Naive thymus-derived CD4-positive, alpha-beta T cell (primary cell): Measurements from ENCODE around the gene BAX. TPM values are rescaled to one million over a fixed set of nuclear protein-coding genes. Genes with fewer than 3 reads are reported as not detected.

Source experiments
- ATAC-seq: fragments of 150-1000 bp; cut with Tn5 transposase; 2 replicates; pipeline ENCODE4 v1.10.0; 2021; ENCODE audit warnings: mild to moderate bottlenecking, moderate library complexity
- CTCF ChIA-PET: fragments of 350-600 bp; sonication (Branson Sonifier 250); formaldehyde crosslinking; loops from one replicate; lab custom pipeline; 2021; ENCODE audit warnings: antibody characterized with exemption; lab: Charles Lee
- POLR2A ChIA-PET: fragments of 350-600 bp; sonication (Branson Sonifier 250); formaldehyde crosslinking; loops from one replicate; lab custom pipeline; 2021; ENCODE audit warnings: antibody characterized with exemption, inconsistent platforms; lab: Charles Lee
- DNase-seq, 9 donors: peaks; one replicate each; pipeline versions ENCODE4 v3.0.0 to v3.0.0-alpha.2; 2020 to 2022; ENCODE audit warnings: mixed read lengths in 1 of 9
- H3K27ac ChIP-seq: one replicate; pipeline ENCODE4 v1.7.0; 2013; ENCODE audit warnings: mild to moderate bottlenecking, low read depth, low read length, moderate library complexity
- H3K27me3 ChIP-seq, 2 donors: one replicate each; pipeline ENCODE4 v1.7.0; 2013; ENCODE audit warnings: low read length in 2 of 2, mild to moderate bottlenecking in 2 of 2, moderate library complexity in 2 of 2; ENCODE audit not compliant: control insufficient read depth in 2 of 2, insufficient read depth in 2 of 2
- H3K36me3 ChIP-seq, 3 experiments: 1 replicate in 2 of 3; 2 replicates in 1 of 3; pipeline ENCODE4 v1.7.0; 2013; ENCODE audit warnings: low read length in 3 of 3, mild to moderate bottlenecking in 3 of 3, moderate library complexity in 1 of 3; ENCODE audit not compliant: insufficient read depth in 3 of 3, control insufficient read depth in 2 of 3
- H3K4me1 ChIP-seq, 2 donors: one replicate each; pipeline ENCODE4 v1.7.0; 2013; ENCODE audit warnings: low read length in 2 of 2, mild to moderate bottlenecking in 2 of 2, moderate library complexity in 1 of 2; ENCODE audit not compliant: control insufficient read depth in 2 of 2, insufficient read depth in 2 of 2
- H3K4me3 ChIP-seq: 2 replicates; pipeline ENCODE4 v1.7.0; 2013; ENCODE audit warnings: mild to moderate bottlenecking, low read length
- H3K9me3 ChIP-seq, 3 experiments: 1 replicate in 2 of 3; 2 replicates in 1 of 3; pipeline ENCODE4 v1.7.0; 2013; ENCODE audit warnings: low read length in 3 of 3; ENCODE audit not compliant: control insufficient read depth in 2 of 3
- H3K27ac Mint-ChIP-seq, 9 donors: one replicate each; pipeline ENCODE4 v1.8.0; 2020 to 2022; ENCODE audit warnings: mixed read lengths in 9 of 9, mild to moderate bottlenecking in 8 of 9, moderate library complexity in 5 of 9, inconsistent platforms in 2 of 9
- H3K27me3 Mint-ChIP-seq, 5 donors: one replicate each; pipeline ENCODE4 v1.8.0; 2021 to 2022; ENCODE audit warnings: mixed read lengths in 5 of 5, mild to moderate bottlenecking in 1 of 5
- H3K36me3 Mint-ChIP-seq, 5 donors: one replicate each; pipeline ENCODE4 v1.8.0; 2020 to 2022; ENCODE audit warnings: mixed read lengths in 5 of 5, mild to moderate bottlenecking in 3 of 5, inconsistent platforms in 1 of 5
- H3K4me1 Mint-ChIP-seq, 7 donors: one replicate each; pipeline ENCODE4 v1.8.0; 2020 to 2022; ENCODE audit warnings: mixed read lengths in 7 of 7, mild to moderate bottlenecking in 3 of 7, inconsistent platforms in 1 of 7
- H3K4me3 Mint-ChIP-seq, 10 donors: one replicate each; pipeline ENCODE4 v1.8.0; 2020 to 2022; ENCODE audit warnings: mild to moderate bottlenecking in 10 of 10, mixed read lengths in 10 of 10, moderate library complexity in 6 of 10, inconsistent platforms in 2 of 10
- H3K9me3 Mint-ChIP-seq, 11 donors: one replicate each; pipeline ENCODE4 v1.8.0; 2020 to 2022; ENCODE audit warnings: mixed read lengths in 11 of 11, mild to moderate bottlenecking in 4 of 11, inconsistent platforms in 1 of 11, moderate library complexity in 1 of 11
- intact Hi-C, 2 donors: fragments of 100-400 bp; cut with micrococcal nuclease; formaldehyde crosslinking; loops; one replicate each; pipeline ENCODE4 v1.15.1; 2023
- polyA plus RNA-seq, 2 donors: library from polyadenylated mRNA; unstranded; fragments of 300-500 nt; fragmentation: Illumina TruSeq; gene quantifications; one replicate each; pipeline ENCODE4 v1.2.3, GENCODE V29; 2021
- total RNA-seq, 6 experiments: library from RNA in 5 of 6; stranded (reverse) in 5 of 6; gene quantifications; 1 replicate in 5 of 6; 2 replicates in 1 of 6; pipeline ENCODE4 v1.2.3 and lab custom pipeline; 2021 to 2026

Gene BAX
- total and polyA plus RNA-seq, 7 experiments from 2014 or later, result 49.1 to 355 (median 85.4) TPM

GRCh38 chr19:48958006-48958405 is 3.3 kb downstream of the BAX start:
- Histone ChIP-seq H3K27me3 (no peaks in the 10 kb centered on the region), H3K27ac (no peak overlapping the region), H3K4me1 (peaks cover 22 to 23% of the 10 kb centered on the region in 2 donors), H3K9me3 (no peaks in the 10 kb centered on the region), H3K4me3 (no peak overlapping the region), H3K36me3 (peaks cover 0 to 6% (median 0%) of the 10 kb centered on the region in 3 experiments)
- POLR2A ChIA-PET, result interaction anchor here (0.7 to 2.5 kb wide), 2 partner anchors 8 to 49 kb away, joined by 3 to 9 read pairs; partner anchors contain the start of gene FTL
- ATAC-seq, result no peak
- CTCF ChIA-PET, result interaction anchor here (0.9 kb wide), 1 partner anchor 164 kb away, joined by 6 read pairs; no protein-coding TSS in a partner anchor
- Mint-ChIP-seq H3K4me3 (peak overlapping the region in 4 of 10 donors; percentile 7 to 23 (median 12)), H3K27ac (peak overlapping the region in 4 of 9 donors; percentile 21 to 59 (median 50)), H3K27me3 (peaks cover 0 to 2% (median 0%) of the 10 kb centered on the region in 5 donors), H3K9me3 (peaks cover 0 to 2% (median 0%) of the 10 kb centered on the region in 11 donors), H3K36me3 (peaks cover 0 to 38% (median 5%) of the 10 kb centered on the region in 5 donors), H3K4me1 (peaks cover 45 to 70% (median 58%) of the 10 kb centered on the region in 7 donors)
- no peak for DNase-seq
- intact Hi-C loops, result no loop called here

- no peak for DNase-seq
- intact Hi-C loops, result no loop called here
- Histone ChIP-seq H3K4me3 (no peak overlapping the region), H3K27ac (no peak overlapping the region), H3K9me3 (no peaks in the 10 kb centered on the region), H3K27me3 (no peaks in the 10 kb centered on the region), H3K4me1 (peaks cover 36 to 38% of the 10 kb centered on the region in 2 donors), H3K36me3 (peaks cover 0 to 6% (median 0%) of the 10 kb centered on the region in 3 experiments)
- Mint-ChIP-seq H3K4me1 (peaks cover 54 to 82% (median 69%) of the 10 kb centered on the region in 7 donors), H3K9me3 (no peaks in the 10 kb centered on the region), H3K27ac (peak overlapping the region in 3 of 9 donors; percentile 14 to 51 (median 18)), H3K27me3 (peaks cover 0 to under 1% (median 0%) of the 10 kb centered on the region in 5 donors), H3K4me3 (peak overlapping the region in 1 of 10 donors; percentile 40), H3K36me3 (peaks cover 0 to 38% (median 5%) of the 10 kb centered on the region in 5 donors)
- ChIA-PET POLR2A (interaction anchor here (0.6 to 1.4 kb wide), 6 partner anchors 8 to 497 kb away, joined by 3 to 5 read pairs (median 4); no protein-coding TSS in a partner anchor), CTCF (interaction anchor here (1.5 kb wide), 1 partner anchor 117 kb away, joined by 4 read pairs; no protein-coding TSS in a partner anchor)
- ATAC-seq, result no peak
Measured at GRCh38 chr19:48959341-48960239, 4.9 kb downstream of the BAX start.

DNA sequence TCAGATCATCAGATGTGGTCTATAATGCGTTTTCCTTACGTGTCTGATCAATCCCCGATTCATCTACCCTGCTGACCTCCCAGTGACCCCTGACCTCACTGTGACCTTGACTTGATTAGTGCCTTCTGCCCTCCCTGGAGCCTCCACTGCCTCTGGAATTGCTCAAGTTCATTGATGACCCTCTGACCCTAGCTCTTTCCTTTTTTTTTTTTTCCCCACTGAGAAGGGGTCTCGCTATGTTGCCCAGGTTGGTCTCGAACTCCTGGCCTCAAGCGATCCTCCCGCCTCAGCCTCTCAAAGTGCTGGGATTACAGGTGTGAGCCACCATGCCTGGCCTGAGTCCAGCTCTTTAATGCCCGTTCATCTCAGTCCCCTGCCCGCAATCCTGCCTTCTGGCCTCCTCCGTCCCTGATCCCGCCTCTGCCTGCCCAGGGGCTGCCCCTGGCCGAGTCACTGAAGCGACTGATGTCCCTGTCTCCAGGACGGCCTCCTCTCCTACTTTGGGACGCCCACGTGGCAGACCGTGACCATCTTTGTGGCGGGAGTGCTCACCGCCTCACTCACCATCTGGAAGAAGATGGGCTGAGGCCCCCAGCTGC is 6.5 kb downstream of the BAX start:
- H3K27ac ChIP-seq, result no peak overlapping the region
- peaks cover 28 to 31% of the 10 kb centered on the region in 2 donors for H3K4me1 ChIP-seq
- DNase-seq (no peak), ATAC-seq (no peak)
- intact Hi-C loops, result no loop called here
- peaks cover 0 to 3% (median 1%) of the 10 kb centered on the region in 3 experiments for H3K36me3 ChIP-seq
- POLR2A ChIA-PET, result interaction anchor here (0.6 to 1.5 kb wide), 5 partner anchors 10 to 234 kb away, joined by 3 to 6 read pairs (median 3); no protein-coding TSS in a partner anchor
- H3K36me3 Mint-ChIP-seq, result peaks cover 0 to 36% (median 14%) of the 10 kb centered on the region in 5 donors
- H3K27me3 Mint-ChIP-seq, result no peaks in the 10 kb centered on the region
- H3K9me3 Mint-ChIP-seq, result peaks cover 0 to 5% (median 0%) of the 10 kb centered on the region in 11 donors
- H3K9me3 ChIP-seq, result no peaks in the 10 kb centered on the region
- CTCF ChIA-PET, result no interaction called here
- H3K4me3 ChIP-seq, result no peak overlapping the region
- peak overlapping the region in 4 of 10 donors; percentile 9 to 45 (median 13) for H3K4me3 Mint-ChIP-seq
- peak overlapping the region in 7 of 9 donors; percentile 56 to 99 (median 78) for H3K27ac Mint-ChIP-seq
- H3K27me3 ChIP-seq, result no peaks in the 10 kb centered on the region
- H3K4me1 Mint-ChIP-seq, result peaks cover 46 to 86% (median 74%) of the 10 kb centered on the region in 7 donors

- no peaks in the 10 kb centered on the region for H3K27me3 Mint-ChIP-seq
- intact Hi-C loops, result no loop called here
- Histone ChIP-seq H3K4me3 (no peak overlapping the region), H3K27me3 (no peaks in the 10 kb centered on the region), H3K36me3 (peaks cover 0 to 6% (median 6%) of the 10 kb centered on the region in 3 experiments), H3K9me3 (no peaks in the 10 kb centered on the region), H3K4me1 (peaks cover 33 to 35% of the 10 kb centered on the region in 2 donors), H3K27ac (peak overlapping the region; percentile 64)
- peaks cover 0 to 38% (median 15%) of the 10 kb centered on the region in 5 donors for H3K36me3 Mint-ChIP-seq
- no peak for DNase-seq
- POLR2A ChIA-PET, result interaction anchor here (0.8 to 1.5 kb wide), 9 partner anchors 8 to 166 kb away, joined by 3 to 7 read pairs (median 5); partner anchors contain the start of genes NUCB1 and PPP1R15A
- peaks cover 0 to 5% (median 0%) of the 10 kb centered on the region in 11 donors for H3K9me3 Mint-ChIP-seq
- H3K4me3 Mint-ChIP-seq, result peak overlapping the region in 8 of 10 donors; percentile 47 to 100 (median 94)
- CTCF ChIA-PET, result no interaction called here
- peaks cover 45 to 86% (median 74%) of the 10 kb centered on the region in 7 donors for H3K4me1 Mint-ChIP-seq
- peak overlapping the region; percentile 66 to 100 (median 91) for H3K27ac Mint-ChIP-seq
- ATAC-seq, result no peak
Measured at GRCh38 chr19:48961673-48962028, 7.0 kb downstream of the BAX start.

- Histone ChIP-seq H3K4me1 (peaks cover 36 to 37% of the 10 kb centered on the region in 2 donors), H3K27me3 (no peaks in the 10 kb centered on the region), H3K9me3 (no peaks in the 10 kb centered on the region), H3K27ac (peak overlapping the region; percentile 64), H3K4me3 (no peak overlapping the region), H3K36me3 (peaks cover 0 to 12% (median 6%) of the 10 kb centered on the region in 3 experiments)
- H3K4me3 Mint-ChIP-seq, result peak overlapping the region; percentile 23 to 100 (median 78)
- DNase-seq (peak in 2 of 9 donors; percentile 29 to 34), ATAC-seq (peak; percentile 41)
- H3K27ac Mint-ChIP-seq, result peak overlapping the region; percentile 66 to 100 (median 91)
- ChIA-PET CTCF (interaction anchor here (0.6 to 1.0 kb wide), 4 partner anchors 9 to 203 kb away, joined by 3 to 6 read pairs (median 4); partner anchors contain the start of genes GYS1 and RUVBL2), POLR2A (interaction anchor here (0.8 to 1.5 kb wide), 10 partner anchors 8 to 167 kb away, joined by 3 to 7 read pairs (median 4); partner anchors contain the start of genes NUCB1 and PPP1R15A)
- no peaks in the 10 kb centered on the region for H3K27me3 Mint-ChIP-seq
- H3K36me3 Mint-ChIP-seq, result peaks cover 0 to 35% (median 11%) of the 10 kb centered on the region in 5 donors
- intact Hi-C loops, result no loop called here
- peaks cover 0 to 5% (median 0%) of the 10 kb centered on the region in 11 donors for H3K9me3 Mint-ChIP-seq
- H3K4me1 Mint-ChIP-seq, result peaks cover 42 to 87% (median 72%) of the 10 kb centered on the region in 7 donors
Measured at GRCh38 chr19:48962029-48962848, 7.6 kb downstream of the BAX start.
